Measurements from ENCODE around the gene PISD.

Gene PISD

GRCh38 chr22:31616315-31616980, 45.6 kb downstream of the PISD start:
- no peak overlapping the region for H3K4me3 ChIP-seq (ENCODE audit: low read length in 2 of 2)
- H3K4me1 ChIP-seq (ENCODE audit: control insufficient read depth, insufficient read depth, low read length) = peaks cover 7% of the 10 kb centered on the region
- peak overlapping the region; percentile 1 for H3K27ac ChIP-seq (ENCODE audit: low read length)
- no peaks in the 10 kb centered on the region for H3K9me3 ChIP-seq (ENCODE audit: control insufficient read depth in 2 of 2, low read length in 2 of 2)
- H3K9ac ChIP-seq (ENCODE audit: low read length in 2 of 2) = no peak overlapping the region
- no peaks in the 10 kb centered on the region for H3K27me3 ChIP-seq (ENCODE audit: control insufficient read depth in 1 of 2, insufficient read depth in 2 of 2, low read length in 2 of 2)
- H3K36me3 ChIP-seq (ENCODE audit: control insufficient read depth in 2 of 2, insufficient read depth in 2 of 2, low read length in 2 of 2) = peaks cover 24 to 29% of the 10 kb centered on the region in 2 donors

GRCh38 chr22:31615940-31616314, 46.1 kb downstream of the PISD start:
- Histone ChIP-seq H3K36me3 (ENCODE audit: control insufficient read depth in 2 of 2, insufficient read depth in 2 of 2, low read length in 2 of 2) (peaks cover 18 to 24% of the 10 kb centered on the region in 2 donors), H3K9ac (ENCODE audit: low read length in 2 of 2) (no peak overlapping the region), H3K27ac (ENCODE audit: low read length) (no peak overlapping the region), H3K4me1 (ENCODE audit: control insufficient read depth, insufficient read depth, low read length) (peaks cover 12% of the 10 kb centered on the region), H3K9me3 (ENCODE audit: control insufficient read depth in 2 of 2, low read length in 2 of 2) (no peaks in the 10 kb centered on the region), H3K27me3 (ENCODE audit: control insufficient read depth in 1 of 2, insufficient read depth in 2 of 2, low read length in 2 of 2) (no peaks in the 10 kb centered on the region), H3K4me3 (ENCODE audit: low read length in 2 of 2) (no peak overlapping the region)

- Histone ChIP-seq H3K9ac (ENCODE audit: low read length in 2 of 2) (no peak overlapping the region), H3K36me3 (ENCODE audit: control insufficient read depth in 2 of 2, insufficient read depth in 2 of 2, low read length in 2 of 2) (peaks cover 16 to 20% of the 10 kb centered on the region in 2 donors), H3K9me3 (ENCODE audit: control insufficient read depth in 2 of 2, low read length in 2 of 2) (no peaks in the 10 kb centered on the region), H3K27me3 (ENCODE audit: control insufficient read depth in 1 of 2, insufficient read depth in 2 of 2, low read length in 2 of 2) (no peaks in the 10 kb centered on the region), H3K4me1 (ENCODE audit: control insufficient read depth, insufficient read depth, low read length) (peaks cover 16% of the 10 kb centered on the region), H3K27ac (ENCODE audit: low read length) (no peak overlapping the region), H3K4me3 (ENCODE audit: low read length in 2 of 2) (no peak overlapping the region)
Measured at GRCh38 chr22:31615491-31615860, 46.5 kb downstream of the PISD start.

GRCh38 chr22:31614781-31615490, 47.1 kb downstream of the PISD start:
- Histone ChIP-seq H3K4me1 (ENCODE audit: control insufficient read depth, insufficient read depth, low read length) (peaks cover 18% of the 10 kb centered on the region), H3K4me3 (ENCODE audit: low read length in 2 of 2) (no peak overlapping the region), H3K9me3 (ENCODE audit: control insufficient read depth in 2 of 2, low read length in 2 of 2) (no peaks in the 10 kb centered on the region), H3K27me3 (ENCODE audit: control insufficient read depth in 1 of 2, insufficient read depth in 2 of 2, low read length in 2 of 2) (no peaks in the 10 kb centered on the region), H3K9ac (ENCODE audit: low read length in 2 of 2) (no peak overlapping the region), H3K36me3 (ENCODE audit: control insufficient read depth in 2 of 2, insufficient read depth in 2 of 2, low read length in 2 of 2) (peaks cover 11 to 15% of the 10 kb centered on the region in 2 donors), H3K27ac (ENCODE audit: low read length) (no peak overlapping the region)

GRCh38 chr22:31613904-31614296, 48.1 kb downstream of the PISD start:
- Histone ChIP-seq H3K27ac (ENCODE audit: low read length) (no peak overlapping the region), H3K27me3 (ENCODE audit: control insufficient read depth in 1 of 2, insufficient read depth in 2 of 2, low read length in 2 of 2) (no peaks in the 10 kb centered on the region), H3K4me1 (ENCODE audit: control insufficient read depth, insufficient read depth, low read length) (peaks cover 17% of the 10 kb centered on the region), H3K36me3 (ENCODE audit: control insufficient read depth in 2 of 2, insufficient read depth in 2 of 2, low read length in 2 of 2) (peaks cover 3 to 5% of the 10 kb centered on the region in 2 donors), H3K9ac (ENCODE audit: low read length in 2 of 2) (no peak overlapping the region), H3K9me3 (ENCODE audit: control insufficient read depth in 2 of 2, low read length in 2 of 2) (no peaks in the 10 kb centered on the region), H3K4me3 (ENCODE audit: low read length in 2 of 2) (no peak overlapping the region)

- Histone ChIP-seq H3K36me3 (ENCODE audit: control insufficient read depth in 2 of 2, insufficient read depth in 2 of 2, low read length in 2 of 2) (peaks cover 0 to 2% of the 10 kb centered on the region in 2 donors), H3K9me3 (ENCODE audit: control insufficient read depth in 2 of 2, low read length in 2 of 2) (no peaks in the 10 kb centered on the region), H3K27me3 (ENCODE audit: control insufficient read depth in 1 of 2, insufficient read depth in 2 of 2, low read length in 2 of 2) (no peaks in the 10 kb centered on the region), H3K4me3 (ENCODE audit: low read length in 2 of 2) (no peak overlapping the region), H3K9ac (ENCODE audit: low read length in 2 of 2) (no peak overlapping the region), H3K27ac (ENCODE audit: low read length) (no peak overlapping the region), H3K4me1 (ENCODE audit: control insufficient read depth, insufficient read depth, low read length) (peaks cover 14% of the 10 kb centered on the region)
Measured at GRCh38 chr22:31613286-31613903, 48.6 kb downstream of the PISD start.

- Histone ChIP-seq H3K4me1 (ENCODE audit: control insufficient read depth, insufficient read depth, low read length) (peaks cover 14% of the 10 kb centered on the region), H3K27me3 (ENCODE audit: control insufficient read depth in 1 of 2, insufficient read depth in 2 of 2, low read length in 2 of 2) (no peaks in the 10 kb centered on the region), H3K9ac (ENCODE audit: low read length in 2 of 2) (no peak overlapping the region), H3K36me3 (ENCODE audit: control insufficient read depth in 2 of 2, insufficient read depth in 2 of 2, low read length in 2 of 2) (peaks cover 0 to 3% of the 10 kb centered on the region in 2 donors), H3K27ac (ENCODE audit: low read length) (no peak overlapping the region), H3K4me3 (ENCODE audit: low read length in 2 of 2) (no peak overlapping the region), H3K9me3 (ENCODE audit: control insufficient read depth in 2 of 2, low read length in 2 of 2) (no peaks in the 10 kb centered on the region)
Measured at GRCh38 chr22:31612891-31613285, 49.1 kb downstream of the PISD start.

GRCh38 chr22:31611061-31611760, 50.8 kb downstream of the PISD start:
- peaks cover 13% of the 10 kb centered on the region for H3K4me1 ChIP-seq (ENCODE audit: control insufficient read depth, insufficient read depth, low read length)
- H3K9me3 ChIP-seq (ENCODE audit: control insufficient read depth in 2 of 2, low read length in 2 of 2) = no peaks in the 10 kb centered on the region
- H3K27ac ChIP-seq (ENCODE audit: low read length) = no peak overlapping the region
- peaks cover 0 to 4% of the 10 kb centered on the region in 2 donors for H3K36me3 ChIP-seq (ENCODE audit: control insufficient read depth in 2 of 2, insufficient read depth in 2 of 2, low read length in 2 of 2)
- no peak overlapping the region for H3K9ac ChIP-seq (ENCODE audit: low read length in 2 of 2)
- H3K27me3 ChIP-seq (ENCODE audit: control insufficient read depth in 1 of 2, insufficient read depth in 2 of 2, low read length in 2 of 2) = no peaks in the 10 kb centered on the region
- H3K4me3 ChIP-seq (ENCODE audit: low read length in 2 of 2) = peak overlapping the region in 1 of 2 donors; percentile 22

- Histone ChIP-seq H3K4me1 (ENCODE audit: control insufficient read depth, insufficient read depth, low read length) (peaks cover 13% of the 10 kb centered on the region), H3K4me3 (ENCODE audit: low read length in 2 of 2) (peak overlapping the region in 1 of 2 donors; percentile 22), H3K36me3 (ENCODE audit: control insufficient read depth in 2 of 2, insufficient read depth in 2 of 2, low read length in 2 of 2) (peaks cover 0 to 6% of the 10 kb centered on the region in 2 donors), H3K27me3 (ENCODE audit: control insufficient read depth in 1 of 2, insufficient read depth in 2 of 2, low read length in 2 of 2) (no peaks in the 10 kb centered on the region), H3K9me3 (ENCODE audit: control insufficient read depth in 2 of 2, low read length in 2 of 2) (no peaks in the 10 kb centered on the region), H3K27ac (ENCODE audit: low read length) (no peak overlapping the region), H3K9ac (ENCODE audit: low read length in 2 of 2) (no peak overlapping the region)
Measured at GRCh38 chr22:31610611-31611010, 51.4 kb downstream of the PISD start.

GRCh38 chr22:31609716-31610115, 52.3 kb downstream of the PISD start:
- no peak overlapping the region for H3K27ac ChIP-seq (ENCODE audit: low read length)
- no peaks in the 10 kb centered on the region for H3K27me3 ChIP-seq (ENCODE audit: control insufficient read depth in 1 of 2, insufficient read depth in 2 of 2, low read length in 2 of 2)

More at GRCh38 chr22:31609716-31610115, 52.3 kb downstream of the PISD start:
- peaks cover 0 to 6% of the 10 kb centered on the region in 2 donors for H3K36me3 ChIP-seq (ENCODE audit: control insufficient read depth in 2 of 2, insufficient read depth in 2 of 2, low read length in 2 of 2)
- no peaks in the 10 kb centered on the region for H3K9me3 ChIP-seq (ENCODE audit: control insufficient read depth in 2 of 2, low read length in 2 of 2)
- H3K9ac ChIP-seq (ENCODE audit: low read length in 2 of 2) = no peak overlapping the region
- no peak overlapping the region for H3K4me3 ChIP-seq (ENCODE audit: low read length in 2 of 2)
- H3K4me1 ChIP-seq (ENCODE audit: control insufficient read depth, insufficient read depth, low read length) = peaks cover 13% of the 10 kb centered on the region
